Stimulated activated CD4-positive, alpha-beta T cell treated with anti-CD3 and anti-CD28 coated beads, Interleukin-4, amount 100 ng/mL, for 1 hour (primary cell): ENCODE results near the gene CCNL2.
"Not testable (repeated sequence)": the region's sequence is repeated elsewhere in the genome, so short reads cannot be mapped to it uniquely, and the experiment has no call there.

Experiments
- DNase-seq: peaks from one replicate; pipeline ENCODE4 v3.0.0-alpha.2; 2020

The CCNL2 gene

GRCh38 chr1:1419363-1419812 lies 20.3 kb upstream of the CCNL2 start:
- no peak for DNase-seq

GRCh38 chr1:1418464-1419362 lies 19.6 kb upstream of the CCNL2 start:
- DNase-seq = no peak

GRCh38 chr1:1417825-1418463 lies 18.8 kb upstream of the CCNL2 start:
- DNase-seq = not testable (repeated sequence)

GRCh38 chr1:1417396-1417795 lies 18.3 kb upstream of the CCNL2 start:
- not testable (repeated sequence) for DNase-seq

GRCh38 chr1:1415751-1416150 lies 16.6 kb upstream of the CCNL2 start:
- no peak for DNase-seq

- not testable (repeated sequence) for DNase-seq
Observed at GRCh38 chr1:1412311-1412902, 13.3 kb upstream of the CCNL2 start.

- DNase-seq = no peak
Observed at GRCh38 chr1:1411626-1412025, 12.5 kb upstream of the CCNL2 start.

GRCh38 chr1:1410238-1410637 lies 11.1 kb upstream of the CCNL2 start:
- DNase-seq = not testable (repeated sequence)

- DNase-seq = no peak
Observed at GRCh38 chr1:1407636-1408318, 8.6 kb upstream of the CCNL2 start.

- peak; percentile 96 for DNase-seq
Observed at GRCh38 chr1:1406821-1407635, 7.9 kb upstream of the CCNL2 start, which contains the start of gene MRPL20. MRPL20 (minus strand) TSS chr1:1407293; CDS start chr1:1407217, 76 bp downstream.

GRCh38 chr1:1406101-1406820 lies 7.1 kb upstream of the CCNL2 start:
- DNase-seq = no peak

- DNase-seq = no peak
Observed at GRCh38 chr1:1403653-1404052, 4.5 kb upstream of the CCNL2 start.

- DNase-seq = not testable (repeated sequence)
Observed at GRCh38 chr1:1402901-1403392, 3.8 kb upstream of the CCNL2 start.

- peak; percentile 51 for DNase-seq
Observed at GRCh38 chr1:1402072-1402900, 3.2 kb upstream of the CCNL2 start.

- no peak for DNase-seq
Observed at GRCh38 chr1:1401457-1402010, 2.4 kb upstream of the CCNL2 start.

- DNase-seq = no peak
Observed at GRCh38 chr1:1400576-1401456, 1.7 kb upstream of the CCNL2 start.

GRCh38 chr1:1399872-1400575 lies 889 bp upstream of the CCNL2 start:
- DNase-seq = peak; percentile 33

- DNase-seq = no peak
Observed at GRCh38 chr1:1398677-1399186, 403 bp downstream of the CCNL2 start.
